Diencephalon (tissue), 1 donor: ENCODE results near the gene DYRK1A. TPM values are rescaled to one million over a fixed set of nuclear protein-coding genes. Genes with fewer than 3 reads are reported as not detected.

ENCODE experiments used
- total RNA-seq: library from RNA; depleted of rRNA; stranded (reverse); fragments of >200 nt; gene quantifications from one replicate; pipeline ENCODE4 v1.2.3, GENCODE V29; 2014

The DYRK1A gene
- total RNA-seq: 159 TPM

GRCh38 chr21:37366482-37367316 lies at the start of gene DYRK1A:
TSS of gene DYRK1A (plus strand) at chr21:37366773. CDS start at chr21:37420375, 53,602 bp downstream.

Other genes starting within 250 kb of the DYRK1A start
- gene VPS26C, start 99.4 kb upstream of the DYRK1A start, total RNA-seq: 44.8 TPM